HG02623 (cell line): ENCODE measurements around the gene PLEKHJ1.
"Not testable (repeated sequence)": the region's sequence is repeated elsewhere in the genome, so short reads cannot be mapped to it uniquely, and the experiment has no call there.

Experiments used
- ATAC-seq: cut with Tn5 transposase; IDR thresholded peaks from one replicate; pipeline ENCODE4 v1.9.1; 2021; ENCODE audit warnings: moderate library complexity; ENCODE audit not compliant: unreplicated experiment

Gene PLEKHJ1

GRCh38 chr19:2236314-2237050 is at the start of gene PLEKHJ1, which contains the start of gene SF3A2:
PLEKHJ1 (minus strand) TSS chr19:2236329; CDS start chr19:2236248, 81 bp downstream.
SF3A2 (plus strand) TSS chr19:2236824; CDS start chr19:2243419, 6,595 bp downstream.
- ATAC-seq: peak; percentile 65

GRCh38 chr19:2283835-2284507 is 47.8 kb upstream of the PLEKHJ1 start:
- ATAC-seq: no peak

GRCh38 chr19:2282862-2283237 is 46.7 kb upstream of the PLEKHJ1 start:
- ATAC-seq: no peak

- no peak for ATAC-seq
Measured at GRCh38 chr19:2282062-2282861, 46.1 kb upstream of the PLEKHJ1 start, which contains the start of gene PEAK3. PEAK3 (minus strand) TSS chr19:2282175; CDS start chr19:2280931, 1,244 bp downstream.

DNA sequence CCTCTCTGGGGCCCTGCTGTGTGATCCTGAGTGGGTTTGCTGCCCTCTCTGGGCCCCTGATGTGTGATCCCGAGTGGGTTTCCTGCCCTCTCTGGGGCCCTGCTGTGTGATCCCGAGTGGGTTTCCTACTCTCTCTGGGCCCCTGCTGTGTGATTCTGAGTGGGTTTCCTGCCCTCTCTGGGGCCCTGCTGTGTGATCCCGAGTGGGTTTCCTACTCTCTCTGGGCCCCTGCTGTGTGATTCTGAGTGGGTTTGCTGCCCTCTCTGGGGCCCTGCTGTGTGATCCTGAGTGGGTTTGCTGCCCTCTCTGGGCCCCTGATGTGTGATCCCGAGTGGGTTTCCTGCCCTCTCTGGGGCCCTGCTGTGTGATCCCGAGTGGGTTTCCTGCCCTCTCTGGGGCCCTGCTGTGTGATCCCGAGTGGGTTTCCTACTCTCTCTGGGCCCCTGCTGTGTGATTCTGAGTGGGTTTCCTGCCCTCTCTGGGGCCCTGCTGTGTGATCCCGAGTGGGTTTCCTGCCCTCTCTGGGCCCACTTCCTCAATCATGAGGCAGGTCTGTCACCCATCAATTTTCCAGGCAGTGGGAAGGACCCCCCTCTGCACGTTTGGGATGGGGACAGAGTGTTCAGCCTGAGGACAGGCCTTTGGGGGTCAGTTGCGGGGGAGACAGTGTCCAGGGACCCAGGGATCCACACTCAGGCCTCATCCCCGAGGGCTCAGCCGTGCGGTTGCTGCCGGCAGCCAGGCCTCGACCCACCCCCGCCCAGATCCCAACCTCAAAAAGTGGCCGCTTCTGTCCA is 45.3 kb upstream of the PLEKHJ1 start:
- not testable (repeated sequence) for ATAC-seq

GRCh38 chr19:2280633-2281264 is 44.6 kb upstream of the PLEKHJ1 start:
- ATAC-seq: no peak

DNA sequence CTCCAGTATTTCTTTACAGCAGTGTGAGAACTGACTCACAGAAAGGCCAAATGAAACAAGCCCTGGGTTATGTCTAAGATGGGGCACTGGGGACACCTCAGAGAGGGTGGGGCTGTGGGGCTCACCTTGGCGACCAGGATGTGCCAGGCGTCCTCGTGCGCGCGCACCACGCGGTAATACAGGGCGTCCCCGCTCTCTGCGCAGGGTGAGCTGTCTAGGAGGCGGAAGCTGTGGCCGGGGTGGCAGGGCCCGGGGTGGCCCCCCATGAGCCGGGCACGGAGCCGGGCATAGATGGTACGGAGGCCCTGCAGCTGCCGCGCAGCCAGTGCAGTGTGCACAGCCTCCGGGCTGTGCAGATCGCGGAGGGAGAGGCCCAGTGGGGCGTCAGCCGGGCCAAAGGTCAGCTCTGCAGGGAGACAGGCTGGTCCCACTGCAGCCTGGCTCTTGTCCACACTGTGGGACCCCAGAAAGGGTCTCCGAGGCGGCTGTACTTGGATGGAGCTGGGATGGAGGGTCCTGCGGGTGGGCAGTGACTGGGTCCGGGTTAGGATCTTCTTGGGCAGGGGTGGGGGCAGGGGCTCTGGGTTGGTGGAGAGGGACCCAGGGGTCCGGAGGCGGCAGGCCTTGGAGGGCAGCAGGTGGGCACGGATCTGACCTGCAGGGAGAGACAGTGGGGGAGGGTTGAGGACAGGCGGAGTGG is 42.5 kb upstream of the PLEKHJ1 start:
- no peak for ATAC-seq

GRCh38 chr19:2277138-2277537 is 41.0 kb upstream of the PLEKHJ1 start:
- no peak for ATAC-seq

- ATAC-seq: no peak
Measured at GRCh38 chr19:2276429-2276986, 40.4 kb upstream of the PLEKHJ1 start.

DNA sequence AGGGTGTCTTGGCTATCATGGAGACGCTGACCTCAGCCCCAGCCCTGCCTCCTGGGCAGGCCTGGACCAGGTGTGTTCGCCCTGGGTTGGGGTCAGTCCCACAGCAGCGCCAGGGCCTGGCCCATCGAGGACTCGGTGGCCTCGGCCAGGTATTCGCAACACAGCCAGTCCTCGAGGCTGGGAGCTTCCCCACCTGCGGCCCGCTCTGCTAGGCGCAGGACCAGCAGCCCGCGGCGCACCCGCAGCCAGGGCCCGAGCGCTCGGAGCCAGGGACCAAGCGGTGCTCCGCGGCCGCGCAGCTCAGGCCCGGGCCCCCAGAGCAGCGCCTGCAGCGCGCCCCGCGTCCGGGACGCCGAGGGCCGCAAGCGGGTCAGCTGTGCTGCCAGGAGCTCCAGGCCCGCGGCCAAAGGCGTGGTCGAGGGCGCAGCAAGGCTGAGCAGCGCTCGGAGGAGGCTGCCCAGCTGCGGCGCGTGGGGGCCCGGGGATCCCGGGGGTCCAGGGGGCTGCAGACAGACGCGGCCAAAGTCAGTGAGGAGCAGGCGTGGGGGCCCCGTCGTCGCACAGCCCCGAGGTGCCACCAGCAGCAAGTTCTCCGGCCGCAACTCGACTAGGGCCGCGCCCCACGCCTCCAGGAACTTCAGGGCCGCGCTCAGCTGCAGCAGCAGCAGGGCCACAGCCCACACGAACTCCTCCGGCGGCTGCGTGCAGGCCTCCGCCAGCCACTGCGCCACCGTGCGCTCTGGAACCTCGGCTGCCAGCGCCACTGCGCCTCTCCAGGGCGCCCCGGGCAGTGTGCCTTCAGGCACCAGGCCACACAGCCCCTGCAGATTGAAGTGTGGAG is 39.7 kb upstream of the PLEKHJ1 start:
- no peak for ATAC-seq

DNA sequence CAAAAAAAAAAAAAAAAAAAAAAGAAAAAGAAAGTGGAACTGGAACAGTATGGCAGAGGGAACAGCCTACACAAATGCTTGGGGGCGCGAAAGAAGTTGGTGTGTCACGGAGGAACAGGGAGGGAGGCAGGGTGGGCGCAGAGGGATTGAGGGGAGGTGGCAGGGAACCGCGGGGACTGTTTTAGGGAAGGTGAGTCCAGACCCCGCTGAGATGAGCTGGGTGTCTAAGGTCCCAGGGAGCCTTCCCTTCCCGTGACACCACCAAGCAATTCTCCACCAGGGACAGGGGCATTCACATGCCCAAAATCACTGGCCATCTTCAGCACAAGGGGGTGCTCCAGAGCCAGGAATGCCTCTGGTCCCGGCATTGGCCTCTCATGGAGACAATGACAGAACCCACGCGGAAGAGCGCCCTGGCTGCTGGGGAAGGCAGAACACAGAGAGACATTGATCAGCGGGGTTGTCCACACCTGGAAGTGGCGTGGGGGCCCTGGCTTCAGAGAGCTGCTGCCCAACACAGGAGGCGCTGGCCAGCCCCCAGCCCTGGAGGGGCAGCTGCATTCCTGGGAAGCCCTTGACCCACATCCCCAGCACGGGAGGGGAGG is 38.9 kb upstream of the PLEKHJ1 start:
- no peak for ATAC-seq

- no peak for ATAC-seq
Measured at GRCh38 chr19:2274185-2274711, 38.1 kb upstream of the PLEKHJ1 start.

- peak; percentile 24 for ATAC-seq
Measured at GRCh38 chr19:2273356-2274184, 37.4 kb upstream of the PLEKHJ1 start.

DNA sequence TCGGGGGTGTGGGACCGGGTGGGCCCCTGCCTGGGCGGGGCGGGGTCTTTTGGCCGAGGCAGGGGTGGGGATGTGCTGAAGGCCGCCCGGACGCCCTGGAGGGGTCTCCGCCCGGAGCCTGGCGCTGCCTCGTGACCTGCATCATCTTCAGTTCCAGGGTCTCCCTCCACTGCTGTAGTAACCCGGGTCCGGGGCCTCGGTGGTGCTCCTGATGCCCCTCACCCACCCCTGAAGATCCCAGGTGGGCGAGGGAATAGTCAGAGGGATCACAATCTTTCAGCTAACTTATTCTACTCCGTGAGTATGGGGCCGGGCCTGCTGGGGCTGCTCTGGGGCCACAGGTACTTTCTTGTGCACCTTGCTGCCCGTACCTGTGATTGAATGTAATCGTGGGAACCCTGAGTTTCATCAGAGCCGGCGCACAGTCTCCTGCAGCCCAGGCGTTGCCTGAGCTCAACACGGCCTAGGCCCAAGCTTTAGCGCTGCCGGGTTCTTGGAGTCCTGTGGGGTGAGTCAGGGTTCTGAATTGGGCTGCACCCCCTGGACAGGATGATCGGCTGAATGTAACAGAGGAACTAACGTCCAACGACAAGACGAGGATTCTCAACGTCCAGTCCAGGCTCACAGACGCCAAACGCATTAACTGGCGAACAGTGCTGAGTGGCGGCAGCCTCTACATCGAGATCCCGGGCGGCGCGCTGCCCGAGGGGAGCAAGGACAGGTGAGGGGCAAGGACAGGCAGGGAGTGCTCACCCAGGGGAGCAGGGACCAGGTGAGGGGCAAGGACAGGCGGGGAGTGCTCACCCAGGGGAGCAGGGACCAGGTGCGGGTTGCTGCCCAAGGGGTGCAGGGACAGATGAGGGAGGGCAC is 35.3 kb upstream of the PLEKHJ1 start:
- ATAC-seq: no peak

DNA sequence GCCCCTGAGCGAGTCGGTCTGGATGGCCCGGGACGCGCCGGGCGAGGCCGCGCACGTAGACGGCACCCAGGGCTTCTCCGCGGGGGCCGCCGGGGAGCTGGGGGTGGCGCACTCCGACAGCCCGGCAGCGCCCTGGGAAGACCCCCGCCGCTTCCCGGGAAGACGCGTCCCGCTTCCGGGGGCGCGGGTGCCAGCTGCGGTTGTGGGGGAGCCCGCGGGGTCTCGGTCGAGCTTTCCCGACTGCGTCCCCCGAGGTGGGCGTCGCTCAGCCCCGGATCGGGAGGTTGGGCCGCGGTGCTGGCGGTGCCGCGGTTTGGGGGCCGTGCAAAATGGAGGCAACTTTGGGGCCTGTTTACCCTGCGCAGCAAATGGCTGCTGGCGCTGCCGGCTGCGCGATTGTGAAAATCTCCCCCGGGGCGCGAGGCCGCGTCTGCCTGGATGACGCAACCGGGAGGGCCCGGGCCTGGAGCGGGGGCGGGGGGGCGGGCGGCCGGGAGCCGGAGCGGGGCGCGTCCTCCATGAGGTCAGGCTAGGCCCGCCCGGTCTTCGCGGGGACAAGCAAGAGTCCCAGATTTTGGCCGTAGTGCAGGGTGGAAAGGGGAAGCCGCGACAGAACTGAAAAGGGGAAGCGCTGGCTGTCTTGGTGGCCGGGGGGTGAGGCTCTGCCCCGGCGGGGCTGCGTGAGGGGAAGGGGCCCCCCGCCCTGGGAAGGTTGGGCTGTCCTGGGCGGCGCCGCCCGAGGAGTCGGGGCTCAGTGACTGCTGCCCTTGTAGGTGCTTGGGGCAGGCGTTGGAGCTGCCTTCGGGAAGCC is 34.5 kb upstream of the PLEKHJ1 start:
- ATAC-seq: no peak
